ENCODE measurements around the gene UNK. TPM values are rescaled to one million over a fixed set of nuclear protein-coding genes. Genes with fewer than 3 reads are reported as not detected.

The UNK gene
- total and polyA plus RNA-seq, 2 of the 13 experiments (the other 11 are each of a cell fraction or from before 2014, with no cell fraction given), result 31.6 to 33.0 TPM

DNA sequence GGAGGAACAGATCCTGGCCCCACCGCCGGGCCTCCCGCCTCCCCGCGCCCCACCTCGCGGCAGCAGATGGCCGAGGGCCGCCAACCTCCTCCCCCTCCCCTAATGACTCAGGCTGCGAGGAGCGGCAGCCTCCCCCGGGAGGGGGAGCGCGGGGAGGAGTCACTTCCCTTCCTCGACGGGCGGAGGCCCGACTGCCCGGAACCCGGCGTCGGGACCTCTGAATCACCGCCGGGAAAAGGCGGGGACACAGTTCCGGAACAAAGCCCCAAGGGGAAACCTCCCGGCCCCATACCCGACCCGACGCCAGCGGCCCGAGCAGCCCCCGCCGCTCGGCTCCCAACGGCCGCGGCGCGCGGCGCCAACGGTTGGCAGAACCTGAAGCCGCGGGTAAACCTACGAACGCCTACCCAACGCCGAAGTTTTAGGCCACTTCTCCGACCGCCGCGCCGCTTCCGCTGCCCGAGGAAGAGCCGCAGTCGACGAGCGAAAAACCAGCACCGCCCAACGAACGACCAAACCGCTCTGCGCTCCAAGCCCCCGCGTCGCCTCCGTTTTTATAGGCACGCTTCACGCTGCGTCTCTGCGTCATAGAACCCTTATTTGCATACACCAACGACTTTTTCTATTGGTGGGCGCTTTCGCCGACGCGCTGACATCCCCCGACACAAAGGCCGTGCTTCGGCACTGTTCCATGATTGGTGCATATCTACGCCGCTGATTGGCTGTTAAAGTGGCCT lies 5.2 kb upstream of the UNK start (continued):
- TF ChIP-seq, protein P1, sequence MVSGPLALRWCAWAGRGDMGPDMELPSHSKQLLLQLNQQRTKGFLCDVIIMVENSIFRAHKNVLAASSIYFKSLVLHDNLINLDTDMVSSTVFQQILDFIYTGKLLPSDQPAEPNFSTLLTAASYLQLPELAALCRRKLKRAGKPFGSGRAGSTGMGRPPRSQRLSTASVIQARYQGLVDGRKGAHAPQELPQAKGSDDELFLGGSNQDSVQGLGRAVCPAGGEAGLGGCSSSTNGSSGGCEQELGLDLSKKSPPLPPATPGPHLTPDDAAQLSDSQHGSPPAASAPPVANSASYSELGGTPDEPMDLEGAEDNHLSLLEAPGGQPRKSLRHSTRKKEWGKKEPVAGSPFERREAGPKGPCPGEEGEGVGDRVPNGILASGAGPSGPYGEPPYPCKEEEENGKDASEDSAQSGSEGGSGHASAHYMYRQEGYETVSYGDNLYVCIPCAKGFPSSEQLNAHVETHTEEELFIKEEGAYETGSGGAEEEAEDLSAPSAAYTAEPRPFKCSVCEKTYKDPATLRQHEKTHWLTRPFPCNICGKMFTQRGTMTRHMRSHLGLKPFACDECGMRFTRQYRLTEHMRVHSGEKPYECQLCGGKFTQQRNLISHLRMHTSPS (CRISPR knock-in tag; IDR thresholded peaks at IDR 0.05; ENCODE audit: low read depth), result peak; percentile 46; the same call in 1 of the 2 replicates
- TF ChIP-seq ATF7 (IDR thresholded peaks at IDR 0.05), result no peak
- TF ChIP-seq ATF7 (CRISPR knock-in tag; IDR thresholded peaks at IDR 0.05), result no peak; the same call in 1 of the 2 replicates
- peak; percentile 92; the same call in 1 of the 2 replicates for TF ChIP-seq ZIK1 (CRISPR knock-in tag; IDR thresholded peaks at IDR 0.05; ENCODE audit: borderline replicate concordance, low read depth)
- peak; percentile 100 for TF ChIP-seq RBFOX2 (IDR thresholded peaks at IDR 0.05; ENCODE audit: low read depth, low read length)
- peak; percentile 92 for TF ChIP-seq ZNF598 (CRISPR knock-in tag; IDR thresholded peaks at IDR 0.05; ENCODE audit: borderline replicate concordance)
- TF ChIP-seq, protein P2, sequence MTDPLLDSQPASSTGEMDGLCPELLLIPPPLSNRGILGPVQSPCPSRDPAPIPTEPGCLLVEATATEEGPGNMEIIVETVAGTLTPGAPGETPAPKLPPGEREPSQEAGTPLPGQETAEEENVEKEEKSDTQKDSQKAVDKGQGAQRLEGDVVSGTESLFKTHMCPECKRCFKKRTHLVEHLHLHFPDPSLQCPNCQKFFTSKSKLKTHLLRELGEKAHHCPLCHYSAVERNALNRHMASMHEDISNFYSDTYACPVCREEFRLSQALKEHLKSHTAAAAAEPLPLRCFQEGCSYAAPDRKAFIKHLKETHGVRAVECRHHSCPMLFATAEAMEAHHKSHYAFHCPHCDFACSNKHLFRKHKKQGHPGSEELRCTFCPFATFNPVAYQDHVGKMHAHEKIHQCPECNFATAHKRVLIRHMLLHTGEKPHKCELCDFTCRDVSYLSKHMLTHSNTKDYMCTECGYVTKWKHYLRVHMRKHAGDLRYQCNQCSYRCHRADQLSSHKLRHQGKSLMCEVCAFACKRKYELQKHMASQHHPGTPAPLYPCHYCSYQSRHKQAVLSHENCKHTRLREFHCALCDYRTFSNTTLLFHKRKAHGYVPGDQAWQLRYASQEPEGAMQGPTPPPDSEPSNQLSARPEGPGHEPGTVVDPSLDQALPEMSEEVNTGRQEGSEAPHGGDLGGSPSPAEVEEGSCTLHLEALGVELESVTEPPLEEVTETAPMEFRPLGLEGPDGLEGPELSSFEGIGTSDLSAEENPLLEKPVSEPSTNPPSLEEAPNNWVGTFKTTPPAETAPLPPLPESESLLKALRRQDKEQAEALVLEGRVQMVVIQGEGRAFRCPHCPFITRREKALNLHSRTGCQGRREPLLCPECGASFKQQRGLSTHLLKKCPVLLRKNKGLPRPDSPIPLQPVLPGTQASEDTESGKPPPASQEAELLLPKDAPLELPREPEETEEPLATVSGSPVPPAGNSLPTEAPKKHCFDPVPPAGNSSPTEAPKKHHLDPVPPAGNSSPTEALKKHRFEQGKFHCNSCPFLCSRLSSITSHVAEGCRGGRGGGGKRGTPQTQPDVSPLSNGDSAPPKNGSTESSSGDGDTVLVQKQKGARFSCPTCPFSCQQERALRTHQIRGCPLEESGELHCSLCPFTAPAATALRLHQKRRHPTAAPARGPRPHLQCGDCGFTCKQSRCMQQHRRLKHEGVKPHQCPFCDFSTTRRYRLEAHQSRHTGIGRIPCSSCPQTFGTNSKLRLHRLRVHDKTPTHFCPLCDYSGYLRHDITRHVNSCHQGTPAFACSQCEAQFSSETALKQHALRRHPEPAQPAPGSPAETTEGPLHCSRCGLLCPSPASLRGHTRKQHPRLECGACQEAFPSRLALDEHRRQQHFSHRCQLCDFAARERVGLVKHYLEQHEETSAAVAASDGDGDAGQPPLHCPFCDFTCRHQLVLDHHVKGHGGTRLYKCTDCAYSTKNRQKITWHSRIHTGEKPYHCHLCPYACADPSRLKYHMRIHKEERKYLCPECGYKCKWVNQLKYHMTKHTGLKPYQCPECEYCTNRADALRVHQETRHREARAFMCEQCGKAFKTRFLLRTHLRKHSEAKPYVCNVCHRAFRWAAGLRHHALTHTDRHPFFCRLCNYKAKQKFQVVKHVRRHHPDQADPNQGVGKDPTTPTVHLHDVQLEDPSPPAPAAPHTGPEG (CRISPR knock-in tag; IDR thresholded peaks at IDR 0.05), result peak; percentile 92
- TF ChIP-seq ZNF382 (CRISPR knock-in tag; IDR thresholded peaks at IDR 0.05; ENCODE audit: borderline replicate concordance), result no peak
- peak; percentile 21; the same call in 1 of the 2 replicates for TF ChIP-seq PAWR (CRISPR knock-in tag; IDR thresholded peaks at IDR 0.05; ENCODE audit: borderline replicate concordance)
- TF ChIP-seq RAD51 (IDR thresholded peaks at IDR 0.05; ENCODE audit: borderline replicate concordance), result no peak
- TF ChIP-seq NFKBIZ (CRISPR knock-in tag; IDR thresholded peaks at IDR 0.05), result peak; percentile 98
- TF ChIP-seq ZNF335 (CRISPR knock-in tag; IDR thresholded peaks at IDR 0.05), result peak; percentile 39; the same call in 1 of the 2 replicates
- no peak; the same call in 1 of the 2 replicates for TF ChIP-seq CHCHD3 (CRISPR knock-in tag; IDR thresholded peaks at IDR 0.05)
- TF ChIP-seq, protein P3, sequence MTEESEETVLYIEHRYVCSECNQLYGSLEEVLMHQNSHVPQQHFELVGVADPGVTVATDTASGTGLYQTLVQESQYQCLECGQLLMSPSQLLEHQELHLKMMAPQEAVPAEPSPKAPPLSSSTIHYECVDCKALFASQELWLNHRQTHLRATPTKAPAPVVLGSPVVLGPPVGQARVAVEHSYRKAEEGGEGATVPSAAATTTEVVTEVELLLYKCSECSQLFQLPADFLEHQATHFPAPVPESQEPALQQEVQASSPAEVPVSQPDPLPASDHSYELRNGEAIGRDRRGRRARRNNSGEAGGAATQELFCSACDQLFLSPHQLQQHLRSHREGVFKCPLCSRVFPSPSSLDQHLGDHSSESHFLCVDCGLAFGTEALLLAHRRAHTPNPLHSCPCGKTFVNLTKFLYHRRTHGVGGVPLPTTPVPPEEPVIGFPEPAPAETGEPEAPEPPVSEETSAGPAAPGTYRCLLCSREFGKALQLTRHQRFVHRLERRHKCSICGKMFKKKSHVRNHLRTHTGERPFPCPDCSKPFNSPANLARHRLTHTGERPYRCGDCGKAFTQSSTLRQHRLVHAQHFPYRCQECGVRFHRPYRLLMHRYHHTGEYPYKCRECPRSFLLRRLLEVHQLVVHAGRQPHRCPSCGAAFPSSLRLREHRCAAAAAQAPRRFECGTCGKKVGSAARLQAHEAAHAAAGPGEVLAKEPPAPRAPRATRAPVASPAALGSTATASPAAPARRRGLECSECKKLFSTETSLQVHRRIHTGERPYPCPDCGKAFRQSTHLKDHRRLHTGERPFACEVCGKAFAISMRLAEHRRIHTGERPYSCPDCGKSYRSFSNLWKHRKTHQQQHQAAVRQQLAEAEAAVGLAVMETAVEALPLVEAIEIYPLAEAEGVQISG (CRISPR knock-in tag; IDR thresholded peaks at IDR 0.05), result peak; percentile 87
- peak; percentile 84 for TF ChIP-seq ZNF589 (CRISPR knock-in tag; conservative IDR thresholded peaks at IDR 0.05)

All from HepG2 (cell line).